Measurements from ENCODE around the gene EGFR.

Gene EGFR

GRCh38 chr7:55179931-55180682 is 161.3 kb downstream of the EGFR start:
- no peak overlapping the region for H3K27ac ChIP-seq (ENCODE audit: low read length)
- no peaks in the 10 kb centered on the region for H3K36me3 ChIP-seq (ENCODE audit: control insufficient read depth, insufficient read depth, low read length)
- H3K4me3 ChIP-seq (ENCODE audit: low read length), result no peak overlapping the region
- H3K9me3 ChIP-seq (ENCODE audit: control insufficient read depth, insufficient read depth, low read length), result no peaks in the 10 kb centered on the region
- H3K4me1 ChIP-seq (ENCODE audit: control insufficient read depth, insufficient read depth, low read length), result no peaks in the 10 kb centered on the region
- H3K27me3 ChIP-seq (ENCODE audit: control insufficient read depth, insufficient read depth, low read length), result no peaks in the 10 kb centered on the region
- no peak for DNase-seq (ENCODE audit: low read depth, low spot score)
- WGBS (ENCODE audit: insufficient coverage, insufficient read length), result no CpG with 5 or more reads among the region's 5 CpGs

GRCh38 chr7:55180963-55181542 is 162.2 kb downstream of the EGFR start:
- Histone ChIP-seq H3K4me1 (ENCODE audit: control insufficient read depth, insufficient read depth, low read length) (no peaks in the 10 kb centered on the region), H3K27ac (ENCODE audit: low read length) (no peak overlapping the region), H3K27me3 (ENCODE audit: control insufficient read depth, insufficient read depth, low read length) (no peaks in the 10 kb centered on the region), H3K9me3 (ENCODE audit: control insufficient read depth, insufficient read depth, low read length) (no peaks in the 10 kb centered on the region), H3K4me3 (ENCODE audit: low read length) (no peak overlapping the region), H3K36me3 (ENCODE audit: control insufficient read depth, insufficient read depth, low read length) (no peaks in the 10 kb centered on the region)
- no CpG with 5 or more reads among the region's 19 CpGs for WGBS (ENCODE audit: insufficient coverage, insufficient read length)
- no peak for DNase-seq (ENCODE audit: low read depth, low spot score)

- Histone ChIP-seq H3K36me3 (ENCODE audit: control insufficient read depth, insufficient read depth, low read length) (no peaks in the 10 kb centered on the region), H3K4me3 (ENCODE audit: low read length) (no peak overlapping the region), H3K27me3 (ENCODE audit: control insufficient read depth, insufficient read depth, low read length) (no peaks in the 10 kb centered on the region), H3K9me3 (ENCODE audit: control insufficient read depth, insufficient read depth, low read length) (no peaks in the 10 kb centered on the region), H3K27ac (ENCODE audit: low read length) (no peak overlapping the region), H3K4me1 (ENCODE audit: control insufficient read depth, insufficient read depth, low read length) (no peaks in the 10 kb centered on the region)
- no peak for DNase-seq (ENCODE audit: low read depth, low spot score)
- WGBS (ENCODE audit: insufficient coverage, insufficient read length), result no CpG with 5 or more reads among the region's 4 CpGs
These were observed 162.9 kb downstream of the EGFR start for GRCh38 chr7:55181762-55182161.

- WGBS (ENCODE audit: insufficient coverage, insufficient read length), result no CpG with 5 or more reads among the region's 15 CpGs
- H3K4me1 ChIP-seq (ENCODE audit: control insufficient read depth, insufficient read depth, low read length), result 0 out of 2 replicates have a peak, but pooled peaks cover 2% of the 10 kb centered on the region
- no peak overlapping the region for H3K27ac ChIP-seq (ENCODE audit: low read length)
These were observed 165.1 kb downstream of the EGFR start for GRCh38 chr7:55183897-55184296.

GRCh38 chr7:55185321-55185802 is 166.5 kb downstream of the EGFR start:
- no peaks in the 10 kb centered on the region for H3K9me3 ChIP-seq (ENCODE audit: control insufficient read depth, insufficient read depth, low read length)
- no peaks in the 10 kb centered on the region for H3K27me3 ChIP-seq (ENCODE audit: control insufficient read depth, insufficient read depth, low read length)
- H3K4me3 ChIP-seq (ENCODE audit: low read length), result no peak overlapping the region
- no peaks in the 10 kb centered on the region for H3K36me3 ChIP-seq (ENCODE audit: control insufficient read depth, insufficient read depth, low read length)
- no peak for DNase-seq (ENCODE audit: low read depth, low spot score)
- no CpG with 5 or more reads among the region's 8 CpGs for WGBS (ENCODE audit: insufficient coverage, insufficient read length)
- no peak overlapping the region for H3K27ac ChIP-seq (ENCODE audit: low read length)
- peaks cover 8% of the 10 kb centered on the region; the same call in 1 of the 2 replicates for H3K4me1 ChIP-seq (ENCODE audit: control insufficient read depth, insufficient read depth, low read length)

More at GRCh38 chr7:55183897-55184296, 165.1 kb downstream of the EGFR start:
- H3K9me3 ChIP-seq (ENCODE audit: control insufficient read depth, insufficient read depth, low read length), result no peaks in the 10 kb centered on the region
- H3K4me3 ChIP-seq (ENCODE audit: low read length), result no peak overlapping the region
- H3K27me3 ChIP-seq (ENCODE audit: control insufficient read depth, insufficient read depth, low read length), result no peaks in the 10 kb centered on the region
- no peak for DNase-seq (ENCODE audit: low read depth, low spot score)
- no peaks in the 10 kb centered on the region for H3K36me3 ChIP-seq (ENCODE audit: control insufficient read depth, insufficient read depth, low read length)

GRCh38 chr7:55185941-55186609 is 167.3 kb downstream of the EGFR start:
- Histone ChIP-seq H3K36me3 (ENCODE audit: control insufficient read depth, insufficient read depth, low read length) (no peaks in the 10 kb centered on the region), H3K27me3 (ENCODE audit: control insufficient read depth, insufficient read depth, low read length) (no peaks in the 10 kb centered on the region), H3K4me3 (ENCODE audit: low read length) (no peak overlapping the region), H3K4me1 (ENCODE audit: control insufficient read depth, insufficient read depth, low read length) (peaks cover 8% of the 10 kb centered on the region), H3K27ac (ENCODE audit: low read length) (no peak overlapping the region), H3K9me3 (ENCODE audit: control insufficient read depth, insufficient read depth, low read length) (no peaks in the 10 kb centered on the region)
- no CpG with 5 or more reads among the region's 15 CpGs for WGBS (ENCODE audit: insufficient coverage, insufficient read length)
- no peak for DNase-seq (ENCODE audit: low read depth, low spot score)

- no peaks in the 10 kb centered on the region for H3K9me3 ChIP-seq (ENCODE audit: control insufficient read depth, insufficient read depth, low read length)
- H3K27ac ChIP-seq (ENCODE audit: low read length), result no peak overlapping the region
- no peaks in the 10 kb centered on the region for H3K36me3 ChIP-seq (ENCODE audit: control insufficient read depth, insufficient read depth, low read length)
- peaks cover 15% of the 10 kb centered on the region for H3K4me1 ChIP-seq (ENCODE audit: control insufficient read depth, insufficient read depth, low read length)
- no CpG with 5 or more reads among the region's 11 CpGs for WGBS (ENCODE audit: insufficient coverage, insufficient read length)
- no peaks in the 10 kb centered on the region for H3K27me3 ChIP-seq (ENCODE audit: control insufficient read depth, insufficient read depth, low read length)
- no peak for DNase-seq (ENCODE audit: low read depth, low spot score)
- H3K4me3 ChIP-seq (ENCODE audit: low read length), result no peak overlapping the region
These were observed 169.1 kb downstream of the EGFR start for GRCh38 chr7:55187701-55188491.

GRCh38 chr7:55188590-55189138 is 169.8 kb downstream of the EGFR start:
- WGBS (ENCODE audit: insufficient coverage, insufficient read length), result no CpG with 5 or more reads among the region's 15 CpGs

GRCh38 chr7:55189146-55189766 is 170.4 kb downstream of the EGFR start:
- Histone ChIP-seq H3K36me3 (ENCODE audit: control insufficient read depth, insufficient read depth, low read length) (no peaks in the 10 kb centered on the region), H3K9me3 (ENCODE audit: control insufficient read depth, insufficient read depth, low read length) (no peaks in the 10 kb centered on the region), H3K4me1 (ENCODE audit: control insufficient read depth, insufficient read depth, low read length) (peaks cover 15% of the 10 kb centered on the region), H3K4me3 (ENCODE audit: low read length) (no peak overlapping the region), H3K27me3 (ENCODE audit: control insufficient read depth, insufficient read depth, low read length) (no peaks in the 10 kb centered on the region), H3K27ac (ENCODE audit: low read length) (no peak overlapping the region)
- no peak for DNase-seq (ENCODE audit: low read depth, low spot score)
- no CpG with 5 or more reads among the region's 11 CpGs for WGBS (ENCODE audit: insufficient coverage, insufficient read length)

More at GRCh38 chr7:55188590-55189138, 169.8 kb downstream of the EGFR start:
- H3K27me3 ChIP-seq (ENCODE audit: control insufficient read depth, insufficient read depth, low read length), result no peaks in the 10 kb centered on the region
- no peaks in the 10 kb centered on the region for H3K36me3 ChIP-seq (ENCODE audit: control insufficient read depth, insufficient read depth, low read length)
- H3K4me1 ChIP-seq (ENCODE audit: control insufficient read depth, insufficient read depth, low read length), result peaks cover 15% of the 10 kb centered on the region
- no peaks in the 10 kb centered on the region for H3K9me3 ChIP-seq (ENCODE audit: control insufficient read depth, insufficient read depth, low read length)
- H3K4me3 ChIP-seq (ENCODE audit: low read length), result no peak overlapping the region
- DNase-seq (ENCODE audit: low read depth, low spot score), result no peak
- no peak overlapping the region for H3K27ac ChIP-seq (ENCODE audit: low read length)
